GM18858 (cell line): ENCODE measurements around the gene METTL1.
A peak's percentile ranks its signal among the peaks of the same experiment; 100 is the strongest.

ENCODE experiments used
- ATAC-seq: cut with Tn5 transposase; IDR thresholded peaks from one replicate; pipeline ENCODE4 v1.9.1; 2021; ENCODE audit not compliant: unreplicated experiment

Gene METTL1

GRCh38 chr12:57755454-57756372 is 16.2 kb downstream of the METTL1 start:
- ATAC-seq, result no peak

- ATAC-seq, result no peak
These were observed 16.8 kb downstream of the METTL1 start for GRCh38 chr12:57755194-57755453.

- ATAC-seq, result peak; percentile 29
These were observed 17.3 kb downstream of the METTL1 start, which contains the start of gene MARCHF9 for GRCh38 chr12:57754411-57755193. TSS of gene MARCHF9 (plus strand) at chr12:57755103. CDS start at chr12:57755529, 426 bp downstream.

- ATAC-seq, result no peak
These were observed 18.1 kb downstream of the METTL1 start for GRCh38 chr12:57753756-57754337.

- no peak for ATAC-seq
These were observed 19.3 kb downstream of the METTL1 start for GRCh38 chr12:57752668-57753000.

DNA sequence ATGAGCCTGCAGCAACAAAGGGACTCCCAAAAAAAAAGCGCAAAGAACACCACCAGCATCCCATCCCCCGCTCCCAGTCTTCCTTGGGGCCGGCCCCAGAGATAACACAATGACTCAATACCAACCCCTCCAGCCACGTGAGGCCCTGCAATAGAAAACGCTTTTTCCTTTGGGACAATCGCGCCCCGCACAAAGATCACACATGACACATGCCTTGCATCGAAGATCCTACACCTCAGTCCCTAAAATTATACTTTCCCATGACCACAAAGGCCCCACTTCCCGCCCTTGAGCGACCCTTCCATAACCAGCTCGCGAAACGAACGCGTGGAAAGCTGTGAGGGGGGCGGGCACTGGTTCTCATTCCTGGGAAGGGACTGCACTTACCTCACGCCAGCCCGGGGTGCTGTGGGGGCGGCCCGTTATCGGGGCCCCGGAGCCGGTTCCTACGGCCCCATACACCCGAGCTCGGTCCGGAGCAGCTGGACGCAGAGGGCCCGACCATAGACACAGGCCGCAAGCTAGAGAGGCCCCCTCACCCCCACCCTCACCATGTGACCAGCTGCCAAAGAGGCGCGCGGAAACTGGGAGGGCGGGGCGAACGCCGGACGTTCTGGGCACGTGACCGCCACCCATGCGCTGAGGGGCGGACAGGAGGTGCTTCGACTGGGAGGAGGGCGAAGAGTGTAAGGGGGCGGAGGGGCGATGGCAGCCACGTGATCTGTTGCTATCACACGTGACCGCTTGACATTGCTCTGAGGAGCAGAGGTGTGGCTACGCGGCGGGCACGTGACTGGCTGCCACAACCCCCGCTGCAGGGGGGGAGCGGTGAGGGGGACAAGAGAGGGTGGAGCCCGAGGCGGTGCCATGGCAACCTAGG is 19.9 kb downstream of the METTL1 start, which contains the start of gene CDK4:
CDK4 (minus strand) TSS at position 523 of the 880 bp plus-strand sequence. CDS start 593 bp downstream, outside the sequence.
- peak; percentile 52 for ATAC-seq

DNA sequence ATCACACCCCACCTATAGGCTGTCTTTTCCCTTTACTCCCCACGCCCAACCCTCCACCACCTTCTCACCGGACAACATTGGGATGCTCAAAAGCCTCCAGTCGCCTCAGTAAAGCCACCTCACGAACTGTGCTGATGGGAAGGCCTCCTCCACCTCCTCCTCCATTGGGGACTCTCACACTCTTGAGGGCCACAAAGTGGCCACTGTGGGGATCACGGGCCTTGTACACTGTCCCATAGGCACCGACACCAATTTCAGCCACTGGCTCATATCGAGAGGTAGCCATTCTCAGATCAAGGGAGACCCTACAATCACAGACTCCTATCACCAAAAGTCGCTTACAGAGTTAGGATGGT is 20.5 kb downstream of the METTL1 start:
- ATAC-seq, result no peak

DNA sequence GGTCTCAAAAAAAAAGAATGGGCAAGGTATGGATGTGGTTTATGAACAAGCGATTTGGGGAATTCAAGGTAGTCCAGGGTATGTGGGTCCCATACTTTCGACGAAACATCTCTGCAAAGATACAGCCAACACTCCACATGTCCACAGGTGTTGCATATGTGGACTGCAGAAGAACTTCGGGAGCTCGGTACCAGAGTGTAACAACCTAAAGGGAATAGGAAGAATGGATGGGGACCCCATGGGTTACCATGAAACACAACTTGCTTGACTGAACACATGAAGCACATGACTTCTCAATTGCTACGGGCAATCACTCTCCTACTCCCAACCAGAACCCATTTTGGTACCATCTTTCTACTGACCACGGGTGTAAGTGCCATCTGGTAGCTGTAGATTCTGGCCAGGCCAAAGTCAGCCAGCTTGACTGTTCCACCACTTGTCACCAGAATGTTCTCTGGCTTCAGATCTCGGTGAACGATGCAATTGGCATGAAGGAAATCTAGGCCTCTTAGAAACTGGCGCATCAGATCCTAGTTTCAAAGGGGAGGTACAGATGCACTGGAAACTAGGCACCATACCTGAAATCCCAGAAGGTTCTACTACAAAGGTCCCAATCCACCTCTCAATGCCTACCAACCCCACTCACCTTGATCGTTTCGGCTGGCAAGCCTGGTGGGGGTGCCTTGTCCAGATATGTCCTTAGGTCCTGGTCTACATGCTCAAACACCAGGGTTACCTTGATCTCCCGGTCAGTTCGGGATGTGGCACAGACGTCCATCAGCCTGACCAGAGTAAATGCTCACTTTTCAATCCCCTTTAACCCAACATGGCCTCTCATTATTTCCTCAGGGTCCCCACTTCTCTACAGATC is 21.1 kb downstream of the METTL1 start:
- ATAC-seq, result no peak

GRCh38 chr12:57749061-57749460 is 22.8 kb downstream of the METTL1 start:
- ATAC-seq, result no peak

DNA sequence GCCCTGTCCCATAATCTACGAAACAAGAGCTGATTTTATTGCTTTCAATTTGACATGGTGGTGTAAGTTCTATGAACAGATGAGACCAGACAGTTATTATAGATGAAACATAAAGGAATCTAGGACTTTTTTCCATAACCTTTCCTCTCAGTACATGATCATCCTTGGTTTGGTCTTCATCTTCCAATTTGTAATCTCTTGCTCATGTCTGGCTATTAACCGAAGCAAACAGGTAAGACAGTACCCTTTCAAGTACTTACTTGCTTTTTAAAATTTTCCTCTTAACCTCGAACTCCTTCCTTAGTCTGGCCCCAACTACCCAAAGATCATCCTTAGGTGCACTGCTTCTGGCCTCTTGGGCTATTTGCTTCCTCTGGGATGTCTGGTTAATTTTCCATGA is 25.9 kb downstream of the METTL1 start:
- ATAC-seq, result no peak

DNA sequence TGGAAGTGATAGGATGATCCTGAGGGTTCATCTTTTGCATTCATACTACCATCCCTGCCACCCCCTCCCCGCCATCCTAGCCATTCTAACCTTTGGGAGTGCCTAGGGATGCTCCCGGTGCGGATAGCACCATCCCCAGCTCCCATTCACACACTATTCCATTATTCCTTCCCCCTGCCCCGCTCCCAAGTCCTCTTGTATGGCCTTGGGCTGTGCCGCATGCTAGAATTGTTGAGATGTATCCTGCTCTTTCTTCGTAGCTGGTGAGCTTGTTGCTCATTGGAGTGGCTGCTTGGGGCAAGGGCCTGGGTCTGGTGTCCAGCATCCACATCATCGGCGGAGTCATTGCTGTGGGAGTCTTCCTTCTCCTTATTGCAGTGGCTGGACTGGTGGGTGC is 26.4 kb downstream of the METTL1 start:
- ATAC-seq, result no peak

GRCh38 chr12:57744777-57745484 is 27.0 kb downstream of the METTL1 start, which contains the start of gene TSPAN31:
TSS of gene TSPAN31 (plus strand) at chr12:57745039. CDS start at chr12:57745155, 116 bp downstream.
- peak; percentile 60 for ATAC-seq

DNA sequence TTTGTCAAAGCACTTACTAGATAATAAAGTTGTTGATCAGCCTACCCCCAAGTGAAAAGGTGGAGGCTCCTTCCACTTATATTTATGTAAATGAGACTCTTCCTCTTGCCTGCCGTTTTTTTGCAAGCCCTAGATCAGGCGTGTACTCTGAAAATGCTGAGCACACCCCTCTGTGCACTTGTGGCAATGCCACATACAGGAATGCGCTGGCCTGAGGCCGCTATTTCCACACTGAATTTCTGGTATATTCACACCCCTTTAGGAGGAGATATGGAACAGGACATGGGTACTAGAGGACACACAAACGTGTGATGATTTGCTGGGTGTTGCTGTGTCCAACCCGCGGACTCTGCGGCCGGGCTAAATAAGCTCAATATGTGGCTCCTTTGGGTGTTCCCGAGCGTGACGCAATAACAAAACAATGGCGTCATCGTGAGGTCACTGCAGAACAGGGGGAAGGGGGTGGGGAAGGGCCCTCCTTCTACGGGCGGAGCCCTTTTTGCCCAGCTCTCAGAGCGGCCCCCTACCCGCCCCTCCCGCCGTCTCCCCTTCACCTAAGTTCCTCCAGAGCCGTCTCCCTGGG is 27.6 kb downstream of the METTL1 start:
- ATAC-seq, result peak; percentile 5

- no peak for ATAC-seq
These were observed 28.1 kb downstream of the METTL1 start for GRCh38 chr12:57743769-57744168.

- peak; percentile 49 for ATAC-seq
These were observed 29.8 kb downstream of the METTL1 start for GRCh38 chr12:57741844-57742738.

- ATAC-seq, result no peak
These were observed 30.5 kb downstream of the METTL1 start for GRCh38 chr12:57741413-57741789.

DNA sequence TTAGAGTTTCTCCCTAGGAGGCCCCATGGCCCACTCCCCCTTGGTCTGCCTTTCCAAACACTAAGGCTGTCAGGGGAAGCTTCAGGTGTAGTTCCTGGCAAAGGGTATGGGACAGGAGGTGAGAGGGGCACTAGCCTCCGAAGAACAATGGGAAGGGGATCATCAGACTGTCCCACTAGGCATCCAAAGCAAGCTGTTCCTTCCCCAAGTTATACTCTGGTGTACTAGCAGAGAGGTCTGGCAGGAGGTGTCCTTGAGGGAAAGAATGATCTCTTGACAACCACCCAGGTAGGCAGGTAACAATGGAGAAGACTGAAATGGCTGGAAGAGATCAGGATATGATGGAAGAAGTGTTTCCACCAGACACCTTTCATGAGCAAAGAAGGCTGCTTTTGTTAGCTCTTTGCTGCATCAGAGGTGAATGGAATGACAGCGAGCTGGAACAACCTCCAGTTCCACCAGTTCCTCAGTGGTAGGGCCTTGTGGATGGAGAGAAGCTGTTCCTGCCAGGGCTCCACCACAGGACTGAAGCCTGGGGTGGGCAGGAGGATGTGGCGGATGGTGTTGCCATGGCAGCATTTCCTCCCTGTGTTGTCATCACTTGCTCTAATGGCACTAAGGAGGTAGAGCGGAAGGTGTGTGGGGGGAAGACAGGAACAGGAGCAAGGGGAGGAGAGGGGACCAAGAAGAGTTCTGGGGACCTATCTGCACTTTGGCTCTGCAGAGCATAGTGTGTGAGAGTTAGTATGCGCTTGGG is 31.1 kb downstream of the METTL1 start:
- ATAC-seq, result peak; percentile 64
